ENCODE data around the gene RSRP1.

RSRP1 gene

DNA sequence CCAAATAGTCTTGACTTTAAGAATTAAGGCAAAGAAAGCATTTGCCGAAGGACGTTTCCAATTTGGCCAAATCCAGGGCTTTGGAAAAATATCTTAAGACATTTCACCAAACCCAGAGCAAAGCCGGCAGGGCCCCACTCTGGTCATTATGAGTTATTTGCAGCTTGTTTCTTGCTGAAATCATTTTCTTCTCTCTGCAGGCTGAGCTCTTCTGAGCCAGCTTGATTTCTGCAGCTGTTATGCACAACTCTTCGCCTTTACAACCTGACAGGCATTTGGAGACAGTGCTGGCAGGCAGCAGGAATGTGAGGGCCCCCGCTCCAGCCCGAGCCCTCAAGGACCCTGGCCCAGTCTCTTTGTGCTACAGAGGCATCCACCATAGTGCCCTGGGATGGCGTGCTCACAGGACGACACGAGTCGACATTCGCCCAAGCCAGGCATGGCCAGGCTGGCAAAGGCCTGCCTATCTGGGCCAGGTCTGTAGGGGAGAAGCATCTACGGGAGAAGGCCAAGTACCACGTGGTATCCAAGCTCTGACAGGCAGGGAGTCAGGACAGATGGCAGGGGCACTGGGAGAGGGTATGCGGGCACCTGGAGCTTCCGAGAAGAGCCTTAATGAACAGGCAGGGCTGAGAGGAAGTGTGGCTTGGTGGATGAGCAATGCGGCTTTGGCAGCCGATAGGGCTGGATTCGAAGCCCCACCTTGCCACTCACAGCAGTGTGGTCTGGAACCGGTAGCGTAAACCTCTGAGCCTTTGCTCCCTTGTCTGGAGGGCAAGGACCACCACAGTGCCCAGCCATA is 47.2 kb downstream of the RSRP1 start:
- ATAC-seq (ENCODE audit: low read depth) (no peak), DNase-seq (ENCODE audit: low spot score) (no peak)
- no peak overlapping the region for H3K4me3 ChIP-seq (ENCODE audit: severe bottlenecking)
- H3K4me1 ChIP-seq (ENCODE audit: insufficient read depth, poor library complexity, severe bottlenecking), result no peaks in the 10 kb centered on the region
- no peak overlapping the region for H3K27ac ChIP-seq (ENCODE audit: poor library complexity, severe bottlenecking)
- no peaks in the 10 kb centered on the region for H3K9me3 ChIP-seq (ENCODE audit: severe bottlenecking)
- TF ChIP-seq, protein P1, sequence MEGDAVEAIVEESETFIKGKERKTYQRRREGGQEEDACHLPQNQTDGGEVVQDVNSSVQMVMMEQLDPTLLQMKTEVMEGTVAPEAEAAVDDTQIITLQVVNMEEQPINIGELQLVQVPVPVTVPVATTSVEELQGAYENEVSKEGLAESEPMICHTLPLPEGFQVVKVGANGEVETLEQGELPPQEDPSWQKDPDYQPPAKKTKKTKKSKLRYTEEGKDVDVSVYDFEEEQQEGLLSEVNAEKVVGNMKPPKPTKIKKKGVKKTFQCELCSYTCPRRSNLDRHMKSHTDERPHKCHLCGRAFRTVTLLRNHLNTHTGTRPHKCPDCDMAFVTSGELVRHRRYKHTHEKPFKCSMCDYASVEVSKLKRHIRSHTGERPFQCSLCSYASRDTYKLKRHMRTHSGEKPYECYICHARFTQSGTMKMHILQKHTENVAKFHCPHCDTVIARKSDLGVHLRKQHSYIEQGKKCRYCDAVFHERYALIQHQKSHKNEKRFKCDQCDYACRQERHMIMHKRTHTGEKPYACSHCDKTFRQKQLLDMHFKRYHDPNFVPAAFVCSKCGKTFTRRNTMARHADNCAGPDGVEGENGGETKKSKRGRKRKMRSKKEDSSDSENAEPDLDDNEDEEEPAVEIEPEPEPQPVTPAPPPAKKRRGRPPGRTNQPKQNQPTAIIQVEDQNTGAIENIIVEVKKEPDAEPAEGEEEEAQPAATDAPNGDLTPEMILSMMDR (IDR thresholded peaks at IDR 0.05; ENCODE audit: poor library complexity, severe bottlenecking), result no peak
- H3K36me3 ChIP-seq (ENCODE audit: low read depth), result no peaks in the 10 kb centered on the region
- no peaks in the 10 kb centered on the region for H3K27me3 ChIP-seq (ENCODE audit: insufficient read depth, poor library complexity, severe bottlenecking)

DNA sequence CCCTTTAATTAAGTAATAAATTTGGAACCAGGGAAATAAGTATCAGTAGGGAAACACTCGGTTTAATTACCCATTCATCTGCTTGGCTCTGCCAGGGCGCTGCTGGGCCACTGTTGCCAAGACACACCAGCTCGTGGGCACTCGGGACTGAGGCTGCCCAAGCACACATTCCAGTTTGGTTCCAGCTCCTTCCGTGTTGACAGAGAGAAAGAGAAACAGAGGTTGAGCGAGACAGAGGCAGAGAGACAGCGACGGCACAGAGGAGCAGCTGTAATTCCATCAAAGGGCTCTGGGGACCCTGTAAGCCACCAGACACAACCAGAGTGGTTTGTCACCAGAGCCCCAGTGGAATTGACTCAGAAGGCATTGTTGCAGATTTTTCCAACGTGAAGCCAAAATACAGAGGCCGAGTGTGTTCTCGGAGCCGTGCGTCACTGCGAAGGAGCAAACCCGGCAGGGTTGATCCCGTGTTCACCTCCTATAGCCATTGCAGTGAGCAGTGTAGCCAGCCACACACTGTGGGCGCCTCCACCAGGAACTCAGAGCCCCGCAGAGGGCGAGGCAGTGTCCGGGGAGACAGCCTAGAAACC is 48.5 kb downstream of the RSRP1 start:
- ATAC-seq (ENCODE audit: low read depth) (no peak), DNase-seq (ENCODE audit: low spot score) (no peak)
- Histone ChIP-seq H3K27ac (ENCODE audit: poor library complexity, severe bottlenecking) (no peak overlapping the region), H3K4me1 (ENCODE audit: insufficient read depth, poor library complexity, severe bottlenecking) (peaks cover 3% of the 10 kb centered on the region), H3K9me3 (ENCODE audit: severe bottlenecking) (no peaks in the 10 kb centered on the region), H3K4me3 (ENCODE audit: severe bottlenecking) (no peak overlapping the region), H3K36me3 (ENCODE audit: low read depth) (no peaks in the 10 kb centered on the region), H3K27me3 (ENCODE audit: insufficient read depth, poor library complexity, severe bottlenecking) (no peaks in the 10 kb centered on the region)
- TF ChIP-seq, protein P1 (IDR thresholded peaks at IDR 0.05; ENCODE audit: poor library complexity, severe bottlenecking), result no peak

DNA sequence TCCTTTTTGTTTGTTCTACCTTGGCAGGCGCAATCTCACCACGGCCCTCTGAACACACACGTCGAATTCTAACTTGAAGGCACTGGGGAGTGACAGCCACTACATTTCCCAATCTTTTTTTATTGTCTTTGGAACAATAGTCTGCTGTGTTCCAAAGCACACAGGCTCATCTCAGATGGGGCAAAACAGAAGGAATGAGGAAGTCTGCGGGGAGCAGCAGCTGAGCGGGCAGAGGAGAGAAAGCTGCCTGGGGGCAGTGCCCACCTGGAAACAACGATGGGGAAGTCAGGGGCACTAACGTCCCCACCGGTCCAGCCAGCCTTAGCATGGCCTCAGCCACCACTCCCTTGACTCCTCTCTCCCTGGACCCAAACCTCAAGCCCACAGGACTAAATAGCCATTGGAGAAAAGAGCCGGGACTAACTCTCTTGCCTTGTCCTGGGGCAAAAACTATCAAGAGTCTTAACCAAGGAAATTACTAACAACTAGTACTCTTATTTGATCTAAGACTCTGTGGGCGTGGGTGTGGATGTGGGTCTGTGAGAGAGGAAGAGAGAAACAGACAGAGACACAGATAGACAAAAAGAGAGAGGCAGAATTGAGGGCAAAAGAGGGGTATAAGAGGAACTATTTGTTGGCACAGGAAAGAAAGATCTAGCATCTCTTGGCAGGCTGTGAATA is 49.1 kb downstream of the RSRP1 start:
- Histone ChIP-seq H3K4me3 (ENCODE audit: severe bottlenecking) (no peak overlapping the region), H3K4me1 (ENCODE audit: insufficient read depth, poor library complexity, severe bottlenecking) (peaks cover 3% of the 10 kb centered on the region), H3K36me3 (ENCODE audit: low read depth) (no peaks in the 10 kb centered on the region), H3K27me3 (ENCODE audit: insufficient read depth, poor library complexity, severe bottlenecking) (no peaks in the 10 kb centered on the region), H3K27ac (ENCODE audit: poor library complexity, severe bottlenecking) (no peak overlapping the region), H3K9me3 (ENCODE audit: severe bottlenecking) (no peaks in the 10 kb centered on the region)
- ATAC-seq (ENCODE audit: low read depth), result no peak
- TF ChIP-seq, protein P1 (IDR thresholded peaks at IDR 0.05; ENCODE audit: poor library complexity, severe bottlenecking), result no peak
- DNase-seq (ENCODE audit: low spot score), result no peak

DNA sequence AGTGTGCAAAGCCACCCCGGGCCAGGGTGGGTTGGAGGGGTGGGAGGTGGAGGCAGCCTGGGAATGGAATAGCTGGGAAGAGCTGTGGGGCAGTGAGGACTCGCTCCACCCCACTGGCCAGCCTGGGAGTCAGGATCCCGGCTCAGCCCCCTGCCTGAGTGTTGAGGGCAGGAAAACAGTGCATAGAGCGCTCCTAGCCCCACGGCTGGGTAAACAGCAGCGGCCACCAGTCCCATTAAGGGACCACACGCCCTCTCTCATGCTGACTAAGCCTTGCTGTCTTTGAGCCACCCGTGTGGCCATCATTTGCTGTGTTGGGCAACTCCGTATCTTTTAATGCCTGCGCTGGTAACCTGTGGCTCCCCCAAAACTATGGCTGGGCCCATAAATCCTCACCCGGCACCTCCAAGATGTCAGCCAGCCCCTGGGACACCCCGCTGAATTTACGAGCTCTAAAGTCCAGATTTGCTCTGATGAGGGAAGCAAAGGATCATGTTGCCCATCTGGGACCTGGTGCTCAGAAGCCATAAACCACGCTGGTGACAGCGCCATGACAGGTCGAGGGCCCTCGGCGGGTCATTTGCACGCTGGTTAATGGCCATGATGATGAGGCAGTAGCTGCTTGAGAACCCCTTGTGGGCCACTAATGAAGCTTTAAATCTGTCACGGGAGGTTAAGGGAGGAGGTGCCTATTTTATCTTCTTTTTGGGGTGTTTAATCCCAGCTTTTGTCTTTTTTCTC is 49.8 kb downstream of the RSRP1 start:
- Histone ChIP-seq H3K4me3 (ENCODE audit: severe bottlenecking) (no peak overlapping the region), H3K4me1 (ENCODE audit: insufficient read depth, poor library complexity, severe bottlenecking) (peaks cover 3% of the 10 kb centered on the region), H3K27ac (ENCODE audit: poor library complexity, severe bottlenecking) (no peak overlapping the region), H3K27me3 (ENCODE audit: insufficient read depth, poor library complexity, severe bottlenecking) (no peaks in the 10 kb centered on the region), H3K9me3 (ENCODE audit: severe bottlenecking) (no peaks in the 10 kb centered on the region), H3K36me3 (ENCODE audit: low read depth) (no peaks in the 10 kb centered on the region)
- DNase-seq (ENCODE audit: low spot score) (no peak), ATAC-seq (ENCODE audit: low read depth) (no peak)
- TF ChIP-seq, protein P1 (IDR thresholded peaks at IDR 0.05; ENCODE audit: poor library complexity, severe bottlenecking), result no peak

Data from RWPE2 (cell line).